AG04449 (cell line): ENCODE results near the gene LAMTOR1.

Experiments
- CTCF ChIA-PET: fragments of 350-600 bp; formaldehyde crosslinking; extraction: SDS; loops from one replicate; lab custom pipeline; 2021; ENCODE audit warnings: antibody characterized with exemption; lab: Yijun Ruan, JAX
- POLR2A ChIA-PET: fragments of 400-600, 350-600 bp; formaldehyde crosslinking; extraction: SDS; loops from one replicate; lab custom pipeline; 2020; ENCODE audit warnings: antibody characterized with exemption, inconsistent platforms; lab: Yijun Ruan, JAX
- DNase-seq: peaks from one replicate; pipeline ENCODE4 v3.0.0-alpha.2; 2010; ENCODE audit warnings: low read depth, low spot score
- H3K4me3 ChIP-seq: 2 replicates; pipeline ENCODE4 v1.5.1; 2011; ENCODE audit warnings: low read depth, mild to moderate bottlenecking, control low read depth, low read length
- CTCF ChIP-seq: IDR thresholded peaks from one replicate; pipeline ENCODE4 v1.5.1; 2011; ENCODE audit warnings: mild to moderate bottlenecking, moderate library complexity, low read length, control low read depth, inconsistent platforms; ENCODE audit not compliant: insufficient read depth; ENCODE audit errors: missing control alignments

Gene LAMTOR1

GRCh38 chr11:72112978-72113808 lies 10.1 kb upstream of the LAMTOR1 start:
- TF ChIP-seq CTCF = no peak
- peak overlapping the region; percentile 52 for H3K4me3 ChIP-seq
- POLR2A ChIA-PET = interaction anchor here (0.6 to 1.6 kb wide), 5 partner anchors 20 to 30 kb away, joined by 3 to 4 read pairs (median 3); no protein-coding TSS in a partner anchor
- no peak for DNase-seq
- CTCF ChIA-PET = interaction anchor here (0.6 to 3.2 kb wide), 11 partner anchors 9 to 301 kb away, joined by 3 to 19 read pairs (median 4); no protein-coding TSS in a partner anchor

GRCh38 chr11:72112143-72112977 lies 9.3 kb upstream of the LAMTOR1 start, which contains the start of gene ANAPC15:
Gene ANAPC15, minus strand, starts transcription at chr11:72112695. Its CDS starts 1,419 bp downstream, at chr11:72111276.
- DNase-seq = peak; percentile 99
- ChIA-PET CTCF (interaction anchor here (1.0 to 3.2 kb wide), 10 partner anchors 8 to 302 kb away, joined by 3 to 19 read pairs (median 4); no protein-coding TSS in a partner anchor), POLR2A (interaction anchor here (0.6 to 1.6 kb wide), 5 partner anchors 19 to 31 kb away, joined by 3 to 4 read pairs (median 3); no protein-coding TSS in a partner anchor)
- TF ChIP-seq CTCF = no peak
- peak within 1 kb of the TSS; percentile 87 for H3K4me3 ChIP-seq

GRCh38 chr11:72111300-72112142 lies 8.4 kb upstream of the LAMTOR1 start:
- peak overlapping the region; percentile 87 for H3K4me3 ChIP-seq
- POLR2A ChIA-PET = interaction anchor here (0.6 to 1.0 kb wide), 2 partner anchors 26 to 117 kb away, joined by 3 read pairs; no protein-coding TSS in a partner anchor
- CTCF ChIA-PET = interaction anchor here (1.0 to 3.2 kb wide), 10 partner anchors 9 to 318 kb away, joined by 3 to 19 read pairs (median 4); no protein-coding TSS in a partner anchor
- no peak for TF ChIP-seq CTCF
- DNase-seq = no peak

GRCh38 chr11:72105888-72106287 lies 2.8 kb upstream of the LAMTOR1 start, which contains the start of gene TOMT:
Gene TOMT, plus strand, starts transcription at chr11:72105924. Its CDS starts 28 bp downstream, at chr11:72105952.
- DNase-seq = no peak
- TF ChIP-seq CTCF = no peak
- H3K4me3 ChIP-seq = no peak within 1 kb of the TSS
- ChIA-PET POLR2A (no interaction called here), CTCF (interaction anchor here (0.6 to 1.5 kb wide), 5 partner anchors 15 to 288 kb away, joined by 3 to 4 read pairs (median 3); no protein-coding TSS in a partner anchor)

- peak overlapping the region; percentile 41 for H3K4me3 ChIP-seq
- TF ChIP-seq CTCF = no peak
- POLR2A ChIA-PET = no interaction called here
- CTCF ChIA-PET = interaction anchor here (0.9 to 1.2 kb wide), 2 partner anchors 79 to 81 kb away, joined by 3 read pairs; no protein-coding TSS in a partner anchor
- DNase-seq = no peak
Measured at GRCh38 chr11:72103754-72104167, 664 bp upstream of the LAMTOR1 start.
